Esophagus muscularis mucosa (tissue), 4 donors: Measurements from ENCODE around the gene TMC1. TPM values are rescaled to one million over a fixed set of nuclear protein-coding genes. Genes with fewer than 3 reads are reported as not detected.

ENCODE experiments used
- DNase-seq: peaks from one replicate; pipeline ENCODE4 v3.0.0-alpha.2; 2017; ENCODE audit errors: extremely low spot score
- H3K27ac ChIP-seq, 4 donors: fragments of 200-600 bp; sonication (generic); replicated peaks in 1 of 4; 1 replicate in 3 of 4; 2 replicates in 1 of 4; pipeline ENCODE4 v1.5.1; 2016 to 2019; ENCODE audit warnings: mild to moderate bottlenecking in 1 of 4
- H3K27me3 ChIP-seq, 4 donors: fragments of 200-600 bp; sonication (generic); one replicate each; pipeline versions ENCODE4 v1.5.1 to v1.6.0; 2016 to 2019
- H3K36me3 ChIP-seq, 4 donors: fragments of 200-600 bp; sonication (generic); one replicate each; pipeline ENCODE4 v1.5.1; 2016 to 2019
- H3K4me1 ChIP-seq, 4 donors: fragments of 200-600 bp; sonication (generic); one replicate each; pipeline ENCODE4 v1.5.1; 2016 to 2019
- H3K4me3 ChIP-seq, 4 donors: fragments of 200-600 bp; sonication (generic); 1 replicate in 2 of 4; 2 replicates in 2 of 4; pipeline ENCODE4 v1.5.1; 2016 to 2019; ENCODE audit warnings: mild to moderate bottlenecking in 4 of 4, moderate library complexity in 1 of 4
- H3K9me3 ChIP-seq, 4 donors: fragments of 200-600 bp; sonication (generic); 1 replicate in 3 of 4; 2 replicates in 1 of 4; pipeline ENCODE4 v1.5.1; 2016 to 2019
- CTCF ChIP-seq, 3 experiments: fragments of 200-600 bp in 2 of 3; fragments of 450-650 bp in 1 of 3; sonication (generic) in 2 of 3; IDR thresholded peaks; one replicate each; pipeline ENCODE4 v1.5.1; 2017 to 2019; ENCODE audit warnings: antibody characterized with exemption in 3 of 3, mild to moderate bottlenecking in 2 of 3, moderate library complexity in 1 of 3
- EP300 ChIP-seq: sonication (generic); formaldehyde crosslinking; IDR thresholded peaks from one replicate; pipeline ENCODE4 v1.6.1; 2017; ENCODE audit warnings: antibody characterized with exemption
- POLR2A ChIP-seq: fragments of 450-650 bp; IDR thresholded peaks from one replicate; pipeline ENCODE4 v1.6.1; 2017; ENCODE audit warnings: antibody characterized with exemption, moderate library complexity, mild to moderate bottlenecking, low read depth
- POLR2AphosphoS5 ChIP-seq, 2 donors: sonication (generic); formaldehyde crosslinking; IDR thresholded peaks; one replicate each; pipeline ENCODE4 v1.6.1; 2017; ENCODE audit warnings: antibody characterized with exemption in 2 of 2
- WGBS: methylation state at CpG from one replicate; pipeline ENCODE4 v1.1.5; 2018; 5-methylcytosine and 5-hydroxymethylcytosine counted together
- intact Hi-C: fragments of 100-400 bp; cut with DNase I; formaldehyde crosslinking; loops from one replicate; pipeline ENCODE4 v1.15.1; 2023
- total RNA-seq, 4 donors: library from RNA; depleted of rRNA; stranded (reverse); fragments of >200 nt; gene quantifications; one replicate each; pipeline versions ENCODE4 v1.1.0 to v1.2.1, GENCODE V29; 2016

The TMC1 gene
- total RNA-seq, 4 donors from 2014 or later, result not detected

- intact Hi-C loops, result no loop called here
- no peaks in the 10 kb centered on the region for H3K27me3 ChIP-seq
- peaks cover 0 to 3% (median 0%) of the 10 kb centered on the region in 4 donors for H3K4me1 ChIP-seq
- no peak overlapping the region for H3K4me3 ChIP-seq
- H3K27ac ChIP-seq, result no peak overlapping the region
- DNase-seq, result no peak
- TF ChIP-seq EP300 (no peak), CTCF (IDR thresholded peaks at IDR 0.05) (peak in 1 of 3 experiments; percentile 3), POLR2AphosphoS5 (IDR thresholded peaks at IDR 0.05) (no peak), POLR2A (no peak)
- no peaks in the 10 kb centered on the region for H3K9me3 ChIP-seq
- no peaks in the 10 kb centered on the region for H3K36me3 ChIP-seq
- 91% methylated on average over 2 of the region's 2 CpGs for WGBS
These were observed 286.5 kb downstream of the TMC1 start for GRCh38 chr9:72807765-72808445.

DNA sequence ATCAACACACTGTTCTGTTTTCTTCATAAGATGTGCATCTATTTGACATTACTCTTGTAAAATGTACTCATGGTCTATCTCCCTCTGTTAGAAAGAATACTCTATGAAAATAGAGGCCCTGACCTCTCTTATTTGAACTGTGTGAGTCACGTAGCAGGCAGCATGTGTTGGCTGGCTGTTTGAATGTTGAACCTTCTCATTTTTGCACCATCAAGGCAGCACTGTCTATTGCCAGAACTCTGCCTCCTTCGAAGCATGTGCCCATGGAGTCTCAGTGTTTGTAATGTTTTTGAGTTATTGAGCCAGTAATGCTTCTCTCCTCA is 287.0 kb downstream of the TMC1 start:
- no peaks in the 10 kb centered on the region for H3K36me3 ChIP-seq
- peaks cover 0 to 3% (median 0%) of the 10 kb centered on the region in 4 donors for H3K4me1 ChIP-seq
- no peaks in the 10 kb centered on the region for H3K27me3 ChIP-seq
- 88% methylated on average over 2 of the region's 2 CpGs for WGBS
- no peak for TF ChIP-seq POLR2A
- TF ChIP-seq CTCF (IDR thresholded peaks at IDR 0.05), result no peak
- TF ChIP-seq EP300, result no peak
- TF ChIP-seq POLR2AphosphoS5 (IDR thresholded peaks at IDR 0.05), result no peak
- DNase-seq, result no peak
- H3K27ac ChIP-seq, result no peak overlapping the region
- no peaks in the 10 kb centered on the region for H3K9me3 ChIP-seq
- intact Hi-C loops, result no loop called here
- no peak overlapping the region for H3K4me3 ChIP-seq

- no peaks in the 10 kb centered on the region for H3K27me3 ChIP-seq
- H3K36me3 ChIP-seq, result no peaks in the 10 kb centered on the region
- H3K4me1 ChIP-seq, result peaks cover 0 to 3% (median 0%) of the 10 kb centered on the region in 4 donors
- no peak overlapping the region for H3K4me3 ChIP-seq
- DNase-seq, result no peak
- no peaks in the 10 kb centered on the region for H3K9me3 ChIP-seq
- WGBS, result 80% methylated on average over 3 of the region's 3 CpGs
- H3K27ac ChIP-seq, result no peak overlapping the region
- TF ChIP-seq CTCF (IDR thresholded peaks at IDR 0.05), result no peak
- TF ChIP-seq POLR2A, result no peak
- no peak for TF ChIP-seq EP300
- no peak for TF ChIP-seq POLR2AphosphoS5 (IDR thresholded peaks at IDR 0.05)
- intact Hi-C loops, result no loop called here
These were observed 288.2 kb downstream of the TMC1 start for GRCh38 chr9:72809586-72809985.

DNA sequence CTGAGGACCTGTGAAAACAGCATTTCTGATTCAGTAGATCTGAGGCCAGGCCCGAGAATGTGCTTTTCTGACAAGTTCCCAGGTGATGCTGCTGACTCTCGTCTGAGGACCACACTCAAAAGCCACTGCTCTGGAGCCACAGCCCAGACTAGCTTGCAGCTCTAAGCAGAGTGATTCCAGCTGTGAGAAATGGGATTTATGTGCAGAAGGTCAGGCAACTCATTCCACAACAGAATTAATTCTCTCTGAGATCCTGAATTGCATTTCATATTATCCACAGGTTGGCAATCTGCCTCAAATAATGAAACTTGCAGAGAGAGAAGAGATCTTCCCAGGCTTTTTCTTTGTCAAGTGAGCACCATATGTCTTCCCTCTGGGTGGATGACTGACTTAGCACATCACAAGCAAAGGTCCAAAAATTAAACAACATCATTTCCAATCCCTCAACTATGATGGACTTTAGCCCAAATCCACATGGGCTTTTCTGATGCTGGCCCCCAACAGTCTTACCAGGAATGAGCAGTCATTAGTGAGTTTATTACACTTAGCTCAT is 291.2 kb downstream of the TMC1 start:
- intact Hi-C loops, result loop anchor here (5.0 to 10.0 kb wide), 2 partner anchors 50 to 218 kb away; no protein-coding TSS in a partner anchor
- Histone ChIP-seq H3K27me3 (no peaks in the 10 kb centered on the region), H3K36me3 (no peaks in the 10 kb centered on the region), H3K4me1 (peaks cover 0 to 3% (median 0%) of the 10 kb centered on the region in 4 donors), H3K9me3 (no peaks in the 10 kb centered on the region), H3K27ac (no peak overlapping the region), H3K4me3 (no peak overlapping the region)
- TF ChIP-seq POLR2A (no peak), CTCF (IDR thresholded peaks at IDR 0.05) (no peak), EP300 (no peak), POLR2AphosphoS5 (IDR thresholded peaks at IDR 0.05) (no peak)
- WGBS, result 42% methylated on average over 2 of the region's 2 CpGs
- no peak for DNase-seq
